HG03175 (cell line): ENCODE results near the gene GLP1R.

ENCODE experiments used
- ATAC-seq: cut with Tn5 transposase; IDR thresholded peaks from one replicate; pipeline ENCODE4 v1.9.1; 2021; ENCODE audit warnings: mild to moderate bottlenecking, moderate library complexity; ENCODE audit not compliant: unreplicated experiment

Gene GLP1R

GRCh38 chr6:39048481-39049399, at the start of gene GLP1R:
Gene GLP1R (plus strand): TSS chr6:39048781. CDS start chr6:39048841, 60 bp downstream.
- no peak for ATAC-seq

DNA sequence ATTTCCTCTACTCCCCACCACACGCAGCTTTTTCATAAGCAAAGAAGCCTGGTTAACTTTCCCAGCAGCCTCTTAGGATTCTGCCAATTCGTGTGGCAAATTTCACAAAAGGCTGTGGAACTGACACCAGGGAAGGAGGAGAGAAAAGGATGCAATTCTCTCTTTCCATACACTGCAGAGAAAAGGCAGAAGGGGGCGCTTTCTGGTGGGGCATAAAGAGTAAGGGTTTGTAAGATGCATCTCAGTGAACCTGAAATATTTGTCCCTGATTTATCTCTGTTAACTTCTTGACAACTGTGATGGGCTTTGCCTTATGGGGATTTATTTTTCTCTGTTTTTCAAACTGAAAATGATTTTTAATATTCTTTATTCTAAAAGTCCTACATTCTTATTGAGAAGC, 45.5 kb upstream of the GLP1R start:
- ATAC-seq: no peak

GRCh38 chr6:39003492-39003891, 45.1 kb upstream of the GLP1R start:
- no peak for ATAC-seq

GRCh38 chr6:39004801-39005200, 43.8 kb upstream of the GLP1R start:
- no peak for ATAC-seq

DNA sequence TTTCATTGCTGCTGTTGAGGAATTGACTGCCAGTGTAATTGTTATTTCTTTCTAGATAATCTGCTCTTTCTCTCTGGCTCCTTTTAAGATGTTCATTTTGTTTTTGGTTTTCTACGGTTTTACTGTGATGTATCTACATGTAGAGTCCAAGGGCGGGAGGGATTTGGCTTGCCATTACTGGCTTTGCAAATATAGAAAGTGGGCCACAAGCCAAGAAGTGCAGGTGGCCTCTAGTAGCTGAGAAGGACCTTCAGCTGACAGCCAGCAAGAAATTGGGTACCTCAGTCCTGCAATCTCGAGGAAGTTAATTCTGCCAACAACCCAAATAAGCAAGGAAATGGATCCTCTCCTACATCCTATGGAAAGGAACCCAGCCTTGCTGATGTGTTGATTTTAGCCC, 42.8 kb upstream of the GLP1R start:
- no peak for ATAC-seq

DNA sequence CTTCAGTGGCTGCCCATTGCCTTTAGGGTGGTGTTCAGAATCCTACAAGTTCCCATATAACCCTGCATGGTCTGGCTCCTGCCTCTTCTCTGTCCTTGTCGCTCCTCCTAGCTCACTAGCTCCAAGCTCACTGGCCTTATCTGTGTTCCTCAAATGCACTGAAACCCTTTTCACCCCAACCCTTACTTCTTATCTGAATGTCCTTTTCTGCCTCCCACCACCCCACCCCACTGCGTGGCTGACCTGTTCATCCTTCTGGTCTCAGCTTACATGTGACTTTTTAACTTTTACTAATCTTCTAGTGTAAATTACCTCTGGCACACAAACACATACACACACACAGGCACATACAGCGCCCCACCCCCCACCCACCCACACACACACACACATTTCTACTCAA, 41.0 kb upstream of the GLP1R start:
- ATAC-seq: no peak

- no peak for ATAC-seq
Measured at GRCh38 chr6:39008737-39009136, 39.8 kb upstream of the GLP1R start.

DNA sequence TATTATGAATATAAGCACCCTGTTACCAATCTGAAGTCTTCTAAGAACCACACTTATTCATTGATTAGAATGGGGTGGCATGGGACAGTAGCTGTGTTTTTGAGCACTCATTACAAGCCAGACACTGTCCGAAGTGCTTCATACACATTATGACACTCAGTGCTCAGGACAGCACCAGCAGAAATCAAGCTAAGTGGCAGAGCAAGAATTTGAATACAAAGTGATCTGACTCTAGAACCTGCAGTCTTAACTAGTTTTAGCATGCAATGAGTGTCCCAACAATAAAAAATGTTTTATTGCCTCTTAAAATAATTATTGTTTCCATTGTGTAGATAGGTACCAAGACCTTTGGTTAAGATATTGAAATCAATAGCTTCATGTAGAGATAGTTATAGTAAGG, 39.1 kb upstream of the GLP1R start:
- no peak for ATAC-seq

DNA sequence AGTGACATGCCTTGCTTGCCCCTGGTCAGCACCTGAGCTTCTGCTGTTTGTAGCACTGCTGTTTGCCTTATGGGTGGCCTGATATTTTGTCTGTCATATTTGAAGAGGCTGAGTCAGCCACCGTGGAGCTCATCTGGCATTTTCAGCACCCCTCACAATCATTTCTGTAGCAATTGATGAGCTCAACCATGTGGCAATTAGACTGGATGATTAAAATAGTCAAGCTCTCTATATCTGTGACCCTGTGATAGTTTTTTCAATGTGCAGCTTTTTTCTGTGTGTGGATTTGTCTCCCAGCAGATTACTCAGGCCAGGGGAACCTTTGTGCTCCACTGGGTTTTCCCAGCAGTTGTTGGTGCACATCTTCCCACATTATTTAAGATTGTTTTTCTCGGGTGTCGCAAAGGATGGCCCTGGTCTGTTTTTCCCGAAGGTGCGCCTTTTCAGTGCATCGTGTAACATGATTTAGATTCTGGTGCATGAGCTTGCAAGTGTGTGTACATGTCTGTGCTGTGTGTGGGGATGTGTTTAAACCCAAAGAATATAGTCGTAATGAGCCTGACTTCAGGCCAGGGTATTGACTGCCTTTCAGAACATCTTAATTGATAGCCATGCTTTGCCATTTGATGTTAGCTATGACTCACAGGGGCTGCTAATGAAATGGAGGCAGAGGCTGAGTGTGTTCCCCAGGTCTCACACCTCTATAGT, 31.6 kb upstream of the GLP1R start:
- ATAC-seq: no peak

GRCh38 chr6:39017547-39017880, 31.1 kb upstream of the GLP1R start:
- no peak for ATAC-seq

DNA sequence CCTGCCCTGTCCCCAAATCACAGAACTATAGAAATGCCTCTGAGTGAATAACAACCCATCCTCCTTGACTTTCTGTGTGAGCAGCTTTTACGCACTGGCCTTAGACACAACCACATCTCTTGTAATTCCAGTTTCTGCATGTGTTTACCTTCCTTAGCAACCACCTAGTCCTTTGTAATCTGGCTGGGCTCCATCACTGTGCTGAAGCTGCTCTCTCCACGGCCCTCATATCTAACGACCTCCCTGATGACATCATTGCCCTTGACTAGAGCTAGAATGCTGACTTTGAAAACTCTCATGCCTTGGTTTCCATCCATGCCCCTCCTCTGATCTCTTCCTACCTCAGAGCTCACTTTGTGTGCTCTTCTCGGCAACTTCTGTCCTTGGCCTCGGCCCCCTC, 30.5 kb upstream of the GLP1R start:
- ATAC-seq: no peak

DNA sequence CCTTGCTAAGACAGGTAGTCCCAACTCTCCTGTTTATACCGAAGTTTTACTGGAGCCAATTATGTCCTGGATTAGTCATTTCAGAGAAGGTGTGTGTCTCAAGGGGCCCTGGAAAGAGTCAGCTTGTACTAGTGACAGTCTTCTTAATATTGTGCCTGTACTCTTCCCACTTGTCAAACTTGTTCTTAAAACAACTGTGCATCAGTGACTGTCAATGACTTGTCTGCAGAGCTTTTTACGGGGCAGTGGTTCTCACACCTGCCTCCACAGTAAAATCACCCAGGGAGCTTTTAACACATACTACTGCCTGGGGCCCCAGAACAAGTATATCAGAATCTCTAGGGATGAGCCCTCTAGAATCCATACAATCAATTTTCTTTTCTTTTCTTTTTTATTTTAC, 28.4 kb upstream of the GLP1R start:
- ATAC-seq: no peak

GRCh38 chr6:39021041-39021440, 27.5 kb upstream of the GLP1R start:
- no peak for ATAC-seq

GRCh38 chr6:39021779-39022178, 26.8 kb upstream of the GLP1R start:
- no peak for ATAC-seq

DNA sequence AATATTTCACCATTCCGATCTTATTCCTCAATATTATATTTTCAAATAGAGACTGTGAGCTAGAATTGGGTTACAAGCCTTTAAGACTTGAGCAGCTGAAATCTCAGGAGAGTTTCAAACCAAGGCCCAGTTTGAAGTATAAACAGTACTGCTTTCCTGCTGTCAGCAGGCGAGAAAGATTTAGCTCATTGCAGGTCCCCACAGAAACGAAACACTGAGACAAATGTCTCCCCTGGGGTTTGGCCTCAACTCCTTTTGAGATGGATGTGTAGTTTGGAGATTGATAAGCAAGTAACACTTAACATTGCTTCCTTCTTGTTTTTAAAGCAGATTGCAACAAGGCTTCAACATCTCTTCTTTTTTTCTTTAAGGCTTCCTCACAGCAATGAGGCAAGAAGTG, 22.4 kb upstream of the GLP1R start:
- no peak for ATAC-seq

DNA sequence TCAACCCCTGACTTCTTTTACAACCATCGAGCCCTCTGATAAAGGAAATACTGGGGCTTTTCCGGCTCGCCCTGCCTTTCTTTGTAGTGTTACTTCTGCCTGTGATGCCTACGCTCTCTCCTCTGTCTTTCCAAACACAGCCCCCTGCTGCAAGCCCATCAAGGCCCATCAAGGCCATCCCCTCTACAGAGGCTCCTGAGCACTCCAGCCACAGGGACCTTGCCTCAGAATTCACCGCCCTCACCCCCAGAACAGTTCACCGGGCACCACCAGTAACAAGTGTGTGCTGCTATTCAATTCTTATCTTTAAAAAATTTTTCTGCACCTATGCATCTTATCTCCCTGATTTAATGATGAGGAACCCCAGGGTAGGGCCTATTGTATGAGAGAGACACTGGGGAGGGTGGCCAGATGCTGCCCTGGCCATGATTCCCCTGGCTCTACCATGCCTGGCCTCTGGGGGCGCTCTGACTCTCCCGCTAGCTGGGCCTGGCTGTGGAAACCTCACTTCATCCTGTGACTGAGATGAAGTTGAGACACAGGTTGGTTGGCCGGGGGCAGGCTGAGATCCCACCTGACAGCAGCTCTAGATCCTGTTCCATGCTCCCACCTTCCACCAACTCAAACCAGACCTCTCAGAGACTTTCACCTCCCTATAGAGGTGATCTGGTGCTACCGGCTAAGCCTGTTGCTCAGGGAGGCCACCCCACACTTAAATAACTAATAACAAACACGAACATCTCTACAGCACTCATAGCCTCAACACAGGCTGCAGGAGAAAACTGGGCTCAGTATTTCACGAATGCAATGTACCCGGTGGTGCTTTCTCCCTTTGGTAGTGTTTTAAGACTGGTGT, 19.2 kb upstream of the GLP1R start:
- ATAC-seq: peak; percentile 60

GRCh38 chr6:39035681-39036080, 12.9 kb upstream of the GLP1R start:
- no peak for ATAC-seq

DNA sequence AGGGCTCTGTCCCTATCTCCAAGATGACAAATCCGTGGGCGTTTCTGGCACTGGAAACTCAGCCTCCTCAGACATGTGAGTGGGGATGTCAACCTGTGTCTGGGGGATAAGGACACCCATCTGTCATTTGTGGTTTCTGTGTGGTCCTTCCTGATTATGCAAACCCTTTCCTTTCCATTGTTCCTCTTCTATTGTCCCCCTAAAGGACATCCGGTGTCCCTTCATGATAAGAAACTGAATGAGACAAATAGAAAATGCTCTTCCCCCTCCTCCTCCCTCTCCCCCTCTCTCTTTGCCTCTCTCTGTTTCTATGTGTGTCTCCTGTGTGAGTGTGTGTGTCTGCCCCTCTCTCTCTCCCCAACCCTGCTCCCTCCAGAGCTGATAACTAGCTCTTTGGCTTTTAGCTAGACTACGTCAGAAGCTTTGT, 11.5 kb upstream of the GLP1R start:
- ATAC-seq: no peak

DNA sequence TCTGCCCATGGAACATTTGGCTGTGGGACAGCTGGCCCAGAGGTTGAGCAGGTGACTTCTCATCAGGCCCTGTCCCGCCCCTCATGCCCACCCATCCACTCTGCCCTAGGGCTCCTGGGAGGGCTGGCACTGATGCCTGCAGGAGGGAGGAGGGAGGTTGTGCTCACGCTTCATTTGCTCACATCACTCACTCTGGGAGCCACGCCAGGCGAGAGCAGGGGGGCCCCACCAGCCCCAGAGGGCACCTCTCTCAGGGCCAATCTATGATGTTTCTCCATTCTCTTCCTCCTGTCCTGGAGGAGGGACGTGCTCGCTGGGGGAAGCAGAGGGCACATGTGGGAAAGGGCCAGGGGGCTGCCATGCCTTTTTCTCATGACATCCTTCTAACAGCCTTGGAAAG, 10.9 kb upstream of the GLP1R start:
- ATAC-seq: no peak

DNA sequence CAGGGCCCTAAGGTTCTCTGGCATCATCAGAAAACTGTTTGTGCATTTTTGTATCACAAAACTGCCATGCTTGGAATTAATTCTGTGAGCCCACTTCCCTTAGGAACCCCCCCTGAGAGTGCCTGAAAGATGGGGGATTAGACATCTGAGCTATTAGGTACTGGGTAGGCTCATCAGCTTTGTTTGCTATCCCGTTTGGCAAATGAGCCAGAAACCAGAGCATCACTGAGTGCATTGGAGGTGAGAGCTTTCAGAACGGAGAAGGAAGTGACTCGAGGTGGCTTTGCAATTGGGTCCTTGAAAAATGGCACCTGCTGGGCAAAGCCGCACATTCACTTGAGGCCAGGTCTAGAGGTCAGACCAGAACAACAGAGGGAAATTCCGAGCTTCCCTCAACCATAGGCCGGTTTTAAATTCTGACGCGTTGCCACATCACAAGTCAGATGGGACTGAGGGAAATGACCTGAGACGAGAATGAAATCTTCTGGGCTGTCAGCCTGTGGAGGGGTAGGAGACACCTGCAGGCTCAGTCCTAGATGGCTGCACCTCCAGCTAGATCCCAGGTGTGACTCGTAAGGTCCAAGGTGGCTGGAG, 8.4 kb upstream of the GLP1R start:
- ATAC-seq: no peak

GRCh38 chr6:39041072-39041471, 7.5 kb upstream of the GLP1R start:
- ATAC-seq: no peak
